ENCODE results near the gene CCDC152.

- TF ChIP-seq CTCF (IDR thresholded peaks at IDR 0.05 in 2 of 3, conservative IDR thresholded peaks at IDR 0.05 in 1 of 3; ENCODE audit: borderline replicate concordance in 1 of 3, insufficient read depth in 1 of 3, low read depth in 2 of 3, low read length in 2 of 3) (no peak), POLR2AphosphoS5 (IDR thresholded peaks at IDR 0.05; ENCODE audit: low read depth, low read length) (no peak), YY1 (IDR thresholded peaks at IDR 0.05; ENCODE audit: extremely low read depth, insufficient replicate concordance, low read depth, low read length) (no peak)
Observed at GRCh38 chr5:42826757-42827515, 70.3 kb downstream of the CCDC152 start.
